GM23338 (cell line): ENCODE data around the gene RPS6KB1. TPM values are rescaled to one million over a fixed set of nuclear protein-coding genes. Genes with fewer than 3 reads are reported as not detected.

Source experiments
- ATAC-seq: fragments of 200-7000 bp; cut with Tn5 transposase; 3 replicates; pipeline ENCODE4 v1.9.1; 2020
- DNase-seq: peaks from one replicate; pipeline ENCODE4 v3.0.0-alpha.2; 2015; ENCODE audit warnings: low spot score
- H2AFZ ChIP-seq: fragments of 200-600 bp; sonication (generic); 2 replicates; pipeline ENCODE4 v1.8.0; 2016; ENCODE audit warnings: antibody characterized with exemption, mild to moderate bottlenecking, moderate library complexity
- H3F3A ChIP-seq: fragments of 200-600 bp; sonication (generic); replicated peaks from 2 replicates; pipeline ENCODE4 v1.8.0; 2017; ENCODE audit warnings: antibody characterized with exemption, mixed run types, low read depth
- H3K27ac ChIP-seq: fragments of 200-600 bp; sonication (generic); 2 replicates; pipeline ENCODE4 v1.6.1; 2016; ENCODE audit warnings: low read depth
- H3K27me3 ChIP-seq: fragments of 200-600 bp; sonication (generic); 2 replicates; pipeline ENCODE4 v1.8.0; 2016; ENCODE audit warnings: mild to moderate bottlenecking, mixed run types, moderate library complexity; ENCODE audit not compliant: insufficient read depth
- H3K36me3 ChIP-seq: fragments of 200-600 bp; sonication (generic); 2 replicates; pipeline ENCODE4 v1.8.0; 2016; ENCODE audit warnings: mild to moderate bottlenecking; ENCODE audit not compliant: insufficient read depth
- H3K4me1 ChIP-seq: fragments of 200-600 bp; sonication (generic); 2 replicates; pipeline ENCODE4 v1.8.0; 2016; ENCODE audit warnings: mild to moderate bottlenecking, moderate library complexity; ENCODE audit not compliant: insufficient read depth
- H3K4me2 ChIP-seq: fragments of 200-600 bp; sonication (generic); 2 replicates; pipeline ENCODE4 v1.7.1; 2017; ENCODE audit warnings: mixed run types
- H3K4me3 ChIP-seq: fragments of 200-600 bp; sonication (generic); 2 replicates; pipeline ENCODE4 v1.6.1; 2016; ENCODE audit warnings: mixed run types
- H3K79me2 ChIP-seq: fragments of 200-600 bp; sonication (generic); replicated peaks from 2 replicates; pipeline ENCODE4 v1.8.0; 2017; ENCODE audit warnings: mild to moderate bottlenecking; ENCODE audit not compliant: insufficient read depth
- H3K9me2 ChIP-seq: fragments of 200-600 bp; sonication (generic); 2 replicates; pipeline ENCODE4 v1.8.0; 2017; ENCODE audit not compliant: insufficient read depth
- H4K20me1 ChIP-seq: fragments of 200-600 bp; sonication (generic); replicated peaks from 2 replicates; pipeline ENCODE4 v1.8.0; 2017; ENCODE audit warnings: mild to moderate bottlenecking; ENCODE audit not compliant: insufficient read depth
- H3K27ac Mint-ChIP-seq: 2 replicates; pipeline ENCODE4 v1.8.0; 2020; ENCODE audit warnings: inconsistent platforms, mild to moderate bottlenecking, moderate library complexity, mixed read lengths
- H3K27me3 Mint-ChIP-seq: 3 replicates; pipeline ENCODE4 v1.8.0; 2022; ENCODE audit warnings: low read depth, mild to moderate bottlenecking, moderate library complexity, mixed read lengths, inconsistent platforms; ENCODE audit not compliant: insufficient read depth, poor library complexity
- H3K36me3 Mint-ChIP-seq: 3 replicates; pipeline ENCODE4 v1.8.0; 2021; ENCODE audit warnings: low read depth, mild to moderate bottlenecking, inconsistent platforms, moderate library complexity, mixed read lengths
- H3K4me1 Mint-ChIP-seq: 3 replicates; pipeline ENCODE4 v1.8.0; 2020; ENCODE audit warnings: mild to moderate bottlenecking, inconsistent platforms, mixed read lengths
- H3K4me3 Mint-ChIP-seq: 3 replicates; pipeline ENCODE4 v1.8.0; 2021; ENCODE audit warnings: moderate library complexity, mild to moderate bottlenecking, inconsistent platforms, mixed read lengths
- H3K9me3 Mint-ChIP-seq: 3 replicates; pipeline ENCODE4 v1.8.0; 2020; ENCODE audit warnings: moderate library complexity, mild to moderate bottlenecking, inconsistent platforms, mixed read lengths
- ETS1 ChIP-seq: IDR thresholded peaks from 2 replicates; pipeline ENCODE4 v1.6.1; 2016; ENCODE audit warnings: antibody characterized with exemption
- REST ChIP-seq: IDR thresholded peaks from one replicate; pipeline ENCODE4 v1.6.1; 2018; ENCODE audit warnings: antibody characterized with exemption; ENCODE audit not compliant: unreplicated experiment
- STAT1 ChIP-seq: IDR thresholded peaks from one replicate; pipeline ENCODE4 v1.6.1; 2016; ENCODE audit warnings: antibody characterized with exemption; ENCODE audit not compliant: unreplicated experiment
- ZNF331 ChIP-seq: fragments of 250-450 bp; sonication (Bioruptor Pico); IDR thresholded peaks from 2 replicates; pipeline ENCODE4 v1.5.0; 2020; ENCODE audit warnings: low read depth, mild to moderate bottlenecking, moderate library complexity
- ZNF462 ChIP-seq: fragments of 250-450 bp; sonication (Bioruptor Pico); IDR thresholded peaks from 2 replicates; pipeline ENCODE4 v1.5.0; 2020; ENCODE audit warnings: mild to moderate bottlenecking, moderate library complexity
- polyA plus RNA-seq: library from polyadenylated mRNA; unstranded; fragments of >200 nt; fragmentation: Nextera tagmentation; extraction: Ambion mirVana; gene quantifications from 2 replicates; pipeline ENCODE4 v1.2.1, GENCODE V29; 2016
- total RNA-seq: library from RNA; depleted of rRNA; stranded (reverse); fragments of >200 nt; shearing (Covaris generic); gene quantifications from 2 replicates; pipeline ENCODE4 v1.2.3, GENCODE V29; 2014

The RPS6KB1 gene
- total and polyA plus RNA-seq, 2 experiments from 2014 or later = 19.5 to 21.7 TPM

GRCh38 chr17:59876107-59876506 lies 16.8 kb upstream of the RPS6KB1 start (continued):
- TF ChIP-seq ETS1 (no peak), STAT1 (no peak), REST (no peak)

- H3K79me2 ChIP-seq = no peaks in the 10 kb centered on the region
- no peaks in the 10 kb centered on the region; the same call in 2 of the 3 replicates for H3K9me3 Mint-ChIP-seq
- H3K27me3 ChIP-seq = no peaks in the 10 kb centered on the region
- H3K4me3 ChIP-seq = no peak overlapping the region
- DNase-seq (no peak), ATAC-seq (no peak)
- TF ChIP-seq ZNF331 (CRISPR knock-in tag) = no peak
- no peak for TF ChIP-seq ZNF462 (CRISPR knock-in tag)
- TF ChIP-seq ETS1 = no peak
- no peaks in the 10 kb centered on the region for H3K4me1 ChIP-seq
- H3K27ac Mint-ChIP-seq = no peak overlapping the region
- H3K9me2 ChIP-seq = no peaks in the 10 kb centered on the region
- no peak overlapping the region for H3K27ac ChIP-seq
- no peaks in the 10 kb centered on the region for H3K4me1 Mint-ChIP-seq
- no peaks in the 10 kb centered on the region for H3K27me3 Mint-ChIP-seq
- no peak overlapping the region for H2AFZ ChIP-seq
- no peaks in the 10 kb centered on the region for H4K20me1 ChIP-seq
- no peak overlapping the region for H3K4me3 Mint-ChIP-seq
- peaks cover 26% of the 10 kb centered on the region; the same call in 2 of the 3 replicates for H3K36me3 Mint-ChIP-seq
- no peaks in the 10 kb centered on the region for H3F3A ChIP-seq
- no peak overlapping the region for H3K4me2 ChIP-seq
- H3K36me3 ChIP-seq = peaks cover 16% of the 10 kb centered on the region
Observed at GRCh38 chr17:59877965-59878364, 15.0 kb upstream of the RPS6KB1 start.
